Right atrium auricular region (tissue), 2 donors: Measurements from ENCODE around the gene PRCD. TPM values are rescaled to one million over a fixed set of nuclear protein-coding genes. Genes with fewer than 3 reads are reported as not detected.

ENCODE experiments used
- DNase-seq: peaks from one replicate; pipeline ENCODE4 v3.0.0-alpha.2; 2019; ENCODE audit warnings: low spot score
- H3K27ac ChIP-seq, 2 donors: fragments of 200-600 bp; sonication (generic); 1 replicate in 1 of 2; 2 replicates in 1 of 2; pipeline ENCODE4 v1.5.1; 2016 to 2019
- H3K27me3 ChIP-seq, 2 donors: fragments of 200-600 bp; sonication (generic); one replicate each; pipeline versions ENCODE4 v1.5.1 to v1.6.0; 2017 to 2019
- H3K36me3 ChIP-seq: fragments of 200-600 bp; sonication (generic); one replicate; pipeline ENCODE4 v1.5.1; 2016
- H3K4me1 ChIP-seq, 2 donors: fragments of 200-600 bp; sonication (generic); one replicate each; pipeline versions ENCODE4 v1.5.1 to v1.6.0; 2017 to 2019
- H3K4me3 ChIP-seq, 2 donors: fragments of 200-600 bp; sonication (generic); 1 replicate in 1 of 2; 2 replicates in 1 of 2; pipeline ENCODE4 v1.5.1; 2017 to 2019; ENCODE audit warnings: mild to moderate bottlenecking in 1 of 2, moderate library complexity in 1 of 2
- H3K9me3 ChIP-seq, 2 donors: fragments of 200-600 bp; sonication (generic); one replicate each; pipeline ENCODE4 v1.5.1; 2019
- CTCF ChIP-seq, 2 donors: fragments of 200-600 bp; sonication (generic); IDR thresholded peaks; one replicate each; pipeline ENCODE4 v1.5.1; 2019; ENCODE audit warnings: antibody characterized with exemption in 2 of 2
- total RNA-seq, 2 donors: library from RNA; depleted of rRNA; stranded (reverse); fragments of >200 nt; gene quantifications; one replicate each; pipeline ENCODE4 v1.1.0, GENCODE V29; 2016

Gene PRCD
- total RNA-seq, 2 donors from 2014 or later, result 2.1 to 3.5 TPM

DNA sequence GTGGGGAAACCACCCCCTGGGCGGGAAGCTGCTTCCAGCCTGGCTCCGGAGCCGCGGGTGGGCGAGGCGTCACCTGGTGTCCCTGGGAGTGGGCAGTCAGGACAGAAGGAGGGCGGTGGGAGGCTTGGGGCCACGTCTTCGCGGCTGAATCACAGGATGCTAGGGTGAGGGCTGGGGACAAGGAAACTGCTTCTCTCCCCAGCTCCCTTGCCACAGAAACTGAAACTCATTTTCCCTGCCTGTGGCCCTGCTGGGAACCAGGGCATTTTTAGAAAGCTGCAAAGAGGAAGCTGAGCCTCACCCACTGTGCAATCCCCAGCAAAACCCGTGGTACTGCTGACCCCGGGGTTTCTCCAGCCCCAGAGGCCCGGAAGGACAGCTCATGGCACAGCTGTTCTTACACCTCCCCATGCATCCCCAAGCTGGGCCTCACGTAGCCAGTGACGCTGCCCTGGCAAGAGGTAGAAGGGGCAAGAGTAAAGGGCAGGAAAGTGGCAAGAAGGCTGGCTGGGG lies 46.8 kb upstream of the PRCD start:
- H3K36me3 ChIP-seq, result no peaks in the 10 kb centered on the region
- H3K9me3 ChIP-seq, result no peaks in the 10 kb centered on the region
- H3K27ac ChIP-seq, result peak overlapping the region; percentile 71 to 72
- TF ChIP-seq CTCF (IDR thresholded peaks at IDR 0.05), result no peak
- peak; percentile 86 for DNase-seq
- peaks cover 0 to 67% of the 10 kb centered on the region in 2 donors for H3K4me1 ChIP-seq
- H3K27me3 ChIP-seq, result no peaks in the 10 kb centered on the region
- no peak overlapping the region for H3K4me3 ChIP-seq

DNA sequence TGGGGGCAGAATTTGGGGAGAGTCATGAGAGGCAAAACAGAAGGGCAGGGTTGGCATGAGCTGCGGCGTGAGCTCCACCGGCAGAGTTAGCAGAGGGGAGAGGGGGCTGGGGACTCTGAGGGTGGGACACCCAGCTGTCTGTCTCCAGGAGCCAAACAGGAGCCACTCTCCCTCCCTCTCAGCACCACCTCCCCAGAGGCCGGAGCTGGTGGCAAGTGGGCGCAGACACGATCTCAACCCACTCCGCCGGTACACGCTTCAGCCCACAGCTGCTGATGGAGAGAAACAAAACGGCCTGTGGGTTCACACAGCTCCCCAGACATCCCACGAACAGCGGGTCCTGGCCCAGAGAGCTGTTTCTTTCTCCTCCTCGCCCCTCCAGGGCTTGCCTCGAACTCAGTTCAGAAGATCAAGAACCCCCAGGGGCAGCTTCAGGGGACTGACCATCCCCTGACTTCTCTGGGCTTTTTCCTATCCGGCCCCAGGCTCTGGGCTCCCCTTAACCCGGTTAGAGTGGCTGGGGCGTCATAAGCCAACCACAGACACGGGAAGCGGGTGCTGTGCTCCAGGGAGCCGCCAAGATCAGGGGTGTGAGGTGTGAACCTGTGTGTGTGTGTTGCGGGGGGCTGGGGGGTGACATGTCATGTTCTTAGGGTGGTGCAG lies 46.2 kb upstream of the PRCD start:
- no peak for TF ChIP-seq CTCF (IDR thresholded peaks at IDR 0.05)
- H3K27me3 ChIP-seq, result no peaks in the 10 kb centered on the region
- H3K4me1 ChIP-seq, result peaks cover 0 to 73% of the 10 kb centered on the region in 2 donors

GRCh38 chr17:76495663-76496400 lies 44.0 kb upstream of the PRCD start:
- H3K27me3 ChIP-seq, result no peaks in the 10 kb centered on the region
- DNase-seq, result no peak
- TF ChIP-seq CTCF (IDR thresholded peaks at IDR 0.05), result no peak
- no peaks in the 10 kb centered on the region for H3K9me3 ChIP-seq
- H3K27ac ChIP-seq, result peak overlapping the region in 1 of 2 donors; percentile 94
- H3K4me3 ChIP-seq, result no peak overlapping the region
- no peaks in the 10 kb centered on the region for H3K36me3 ChIP-seq
- peaks cover 0 to 88% of the 10 kb centered on the region in 2 donors for H3K4me1 ChIP-seq

More for the DNA sequence above, 46.2 kb upstream of the PRCD start:
- DNase-seq, result no peak
- Histone ChIP-seq H3K27ac (peak overlapping the region; percentile 71 to 72), H3K9me3 (no peaks in the 10 kb centered on the region), H3K36me3 (no peaks in the 10 kb centered on the region), H3K4me3 (no peak overlapping the region)

DNA sequence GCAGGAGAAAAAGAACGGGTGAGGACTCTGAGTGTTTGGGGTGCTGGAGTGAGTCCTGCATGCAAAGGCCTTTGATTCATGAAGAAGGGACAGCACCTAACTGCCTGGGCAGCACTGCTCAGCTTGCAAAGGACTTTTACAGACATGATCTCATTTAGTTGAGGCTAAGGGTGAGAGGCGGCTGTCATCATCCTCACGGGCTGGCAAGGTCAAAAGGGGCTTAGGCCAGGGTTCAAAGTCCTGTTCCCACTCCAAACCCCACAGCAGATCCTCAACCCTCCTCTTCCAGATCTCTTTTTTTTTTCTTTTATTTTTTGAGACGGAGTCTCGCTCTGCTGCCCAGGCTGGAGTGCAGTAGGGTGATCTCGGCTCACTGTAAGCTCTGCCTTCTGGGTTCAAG lies 43.4 kb upstream of the PRCD start:
- H3K27me3 ChIP-seq, result no peaks in the 10 kb centered on the region
- no peaks in the 10 kb centered on the region for H3K9me3 ChIP-seq
- peaks cover 0 to 85% of the 10 kb centered on the region in 2 donors for H3K4me1 ChIP-seq
- H3K27ac ChIP-seq, result peak overlapping the region in 1 of 2 donors; percentile 94
- H3K4me3 ChIP-seq, result no peak overlapping the region
- TF ChIP-seq CTCF (IDR thresholded peaks at IDR 0.05), result no peak
- no peak for DNase-seq
- no peaks in the 10 kb centered on the region for H3K36me3 ChIP-seq

GRCh38 chr17:76497699-76497978 lies 42.2 kb upstream of the PRCD start:
- Histone ChIP-seq H3K4me3 (peak overlapping the region in 1 of 2 donors; percentile 18), H3K27ac (peak overlapping the region; percentile 90 to 94), H3K9me3 (no peaks in the 10 kb centered on the region), H3K27me3 (no peaks in the 10 kb centered on the region), H3K36me3 (no peaks in the 10 kb centered on the region), H3K4me1 (peaks cover 0 to 82% of the 10 kb centered on the region in 2 donors)
- TF ChIP-seq CTCF (IDR thresholded peaks at IDR 0.05), result no peak
- DNase-seq, result no peak
